Karpas-422 (cell line): ENCODE measurements around the gene RANBP3L. TPM values are rescaled to one million over a fixed set of nuclear protein-coding genes. Genes with fewer than 3 reads are reported as not detected.

ENCODE experiments used
- DNase-seq: peaks from one replicate; pipeline ENCODE4 v3.0.0-alpha.2; 2015
- H2AFZ ChIP-seq: fragments of 200-600 bp; sonication (generic); 2 replicates; pipeline ENCODE4 v1.6.1; 2014; ENCODE audit warnings: antibody characterized with exemption, low read length, mixed read lengths
- H3K27ac ChIP-seq: fragments of 200-600 bp; sonication (generic); 2 replicates; pipeline ENCODE4 v1.5.1; 2014; ENCODE audit warnings: mild to moderate bottlenecking, low read length, moderate library complexity
- H3K27me3 ChIP-seq: fragments of 200-600 bp; sonication (generic); 2 replicates; pipeline ENCODE4 v1.6.1; 2014; ENCODE audit warnings: low read length, mixed read lengths
- H3K36me3 ChIP-seq: fragments of 200-600 bp; sonication (generic); 2 replicates; pipeline ENCODE4 v1.6.1; 2014; ENCODE audit warnings: low read length, mixed read lengths; ENCODE audit not compliant: insufficient read depth
- H3K4me1 ChIP-seq: fragments of 200-600 bp; sonication (generic); 2 replicates; pipeline ENCODE4 v1.6.1; 2014; ENCODE audit warnings: mild to moderate bottlenecking, low read length, mixed read lengths
- H3K4me2 ChIP-seq: fragments of 200-600 bp; sonication (generic); 2 replicates; pipeline ENCODE4 v1.6.1; 2014; ENCODE audit warnings: low read length, low read depth, mild to moderate bottlenecking; ENCODE audit not compliant: poor library complexity, severe bottlenecking
- H3K4me3 ChIP-seq: fragments of 200-600 bp; sonication (generic); 2 replicates; pipeline ENCODE4 v1.5.1; 2014; ENCODE audit warnings: mild to moderate bottlenecking, antibody characterized with exemption, low read length, mixed read lengths
- H3K79me2 ChIP-seq: fragments of 200-600 bp; sonication (generic); 2 replicates; pipeline ENCODE4 v1.6.1; 2014; ENCODE audit warnings: mild to moderate bottlenecking, low read length, mixed read lengths
- H3K9ac ChIP-seq: fragments of 200-600 bp; sonication (generic); 2 replicates; pipeline ENCODE4 v1.6.0; 2014; ENCODE audit warnings: low read length
- H3K9me2 ChIP-seq: fragments of 200-600 bp; sonication (generic), shearing (Covaris generic); replicated peaks from 2 replicates; pipeline ENCODE4 v1.6.0; 2014; ENCODE audit warnings: mild to moderate bottlenecking, low read length, moderate library complexity; ENCODE audit not compliant: insufficient read depth
- H3K9me3 ChIP-seq: fragments of 300-700, 200-600 bp; sonication (generic); 2 replicates; pipeline ENCODE4 v1.6.1; 2014; ENCODE audit warnings: low read length, mixed read lengths
- H4K20me1 ChIP-seq: fragments of 200-600 bp; sonication (generic); 2 replicates; pipeline ENCODE4 v1.6.1; 2014; ENCODE audit warnings: mild to moderate bottlenecking, antibody characterized with exemption, low read length, low read depth; ENCODE audit not compliant: insufficient read depth
- total RNA-seq: library from RNA; depleted of rRNA; stranded (reverse); fragments of >200 nt; shearing (Covaris generic); gene quantifications from 2 replicates; pipeline ENCODE4 v1.2.3, GENCODE V29; 2014; ENCODE audit warnings: low replicate concordance

Gene RANBP3L
- total RNA-seq, 1 experiment from 2014 or later, result 0.22 TPM

DNA sequence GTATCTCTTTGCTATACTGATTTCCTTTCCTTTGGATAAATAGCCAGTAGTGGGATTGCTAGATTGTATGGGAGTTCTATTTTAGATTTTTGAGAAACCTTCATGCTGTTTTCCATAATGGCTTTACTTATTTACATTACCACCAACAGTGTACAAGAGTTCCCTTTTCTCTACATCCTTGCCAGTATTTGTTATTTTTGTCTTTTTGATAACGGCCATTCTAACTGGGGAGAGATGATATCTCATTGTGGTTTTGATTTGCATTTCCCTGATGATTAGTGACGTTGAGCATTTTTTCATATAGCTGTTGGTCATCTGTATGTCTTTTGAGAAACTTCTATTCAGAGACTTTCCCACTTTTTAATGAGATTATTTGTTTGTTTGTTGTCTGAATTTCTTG lies 85.8 kb downstream of the RANBP3L start:
- no peak overlapping the region for H2AFZ ChIP-seq
- H3K4me1 ChIP-seq, result peaks cover 32% of the 10 kb centered on the region
- H3K27ac ChIP-seq, result peak overlapping the region; percentile 76
- H4K20me1 ChIP-seq, result no peaks in the 10 kb centered on the region
- peak overlapping the region; percentile 48 for H3K4me2 ChIP-seq
- DNase-seq, result peak; percentile 65
- H3K4me3 ChIP-seq, result no peak overlapping the region
- no peaks in the 10 kb centered on the region for H3K27me3 ChIP-seq
- H3K9me3 ChIP-seq, result no peaks in the 10 kb centered on the region
- H3K9ac ChIP-seq, result no peak overlapping the region
- peaks cover 23% of the 10 kb centered on the region for H3K79me2 ChIP-seq
- peaks cover 70% of the 10 kb centered on the region for H3K36me3 ChIP-seq
- no peaks in the 10 kb centered on the region for H3K9me2 ChIP-seq

DNA sequence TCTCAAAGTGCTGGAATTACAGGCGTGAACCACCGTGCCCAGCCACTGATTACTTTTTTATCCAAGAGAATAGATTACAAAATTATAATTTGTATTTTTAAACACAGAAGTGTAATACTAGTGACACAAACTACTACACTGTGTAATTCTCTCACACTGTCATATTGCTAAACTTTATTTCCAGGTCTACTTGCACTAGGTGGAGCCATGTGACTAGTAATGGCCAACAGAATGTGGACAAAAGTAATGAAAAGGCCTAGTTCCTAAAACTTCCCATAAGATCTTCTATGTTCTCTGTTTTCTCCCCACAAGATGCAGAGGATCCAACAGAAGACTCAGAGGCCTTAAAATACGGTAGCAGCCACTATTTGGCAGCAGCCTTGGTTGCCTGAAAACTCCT lies 87.3 kb downstream of the RANBP3L start:
- peak; percentile 56 for DNase-seq
- H3K36me3 ChIP-seq, result peaks cover 65% of the 10 kb centered on the region
- peaks cover 32% of the 10 kb centered on the region for H3K4me1 ChIP-seq
- no peak overlapping the region for H3K4me3 ChIP-seq
- H3K4me2 ChIP-seq, result no peak overlapping the region
- H2AFZ ChIP-seq, result no peak overlapping the region
- no peaks in the 10 kb centered on the region for H3K27me3 ChIP-seq
- H3K79me2 ChIP-seq, result peaks cover 22% of the 10 kb centered on the region
- no peaks in the 10 kb centered on the region for H4K20me1 ChIP-seq
- no peaks in the 10 kb centered on the region for H3K9me3 ChIP-seq
- H3K9ac ChIP-seq, result no peak overlapping the region
- peak overlapping the region; percentile 76; the same call in 1 of the 2 replicates for H3K27ac ChIP-seq
- no peaks in the 10 kb centered on the region for H3K9me2 ChIP-seq

DNA sequence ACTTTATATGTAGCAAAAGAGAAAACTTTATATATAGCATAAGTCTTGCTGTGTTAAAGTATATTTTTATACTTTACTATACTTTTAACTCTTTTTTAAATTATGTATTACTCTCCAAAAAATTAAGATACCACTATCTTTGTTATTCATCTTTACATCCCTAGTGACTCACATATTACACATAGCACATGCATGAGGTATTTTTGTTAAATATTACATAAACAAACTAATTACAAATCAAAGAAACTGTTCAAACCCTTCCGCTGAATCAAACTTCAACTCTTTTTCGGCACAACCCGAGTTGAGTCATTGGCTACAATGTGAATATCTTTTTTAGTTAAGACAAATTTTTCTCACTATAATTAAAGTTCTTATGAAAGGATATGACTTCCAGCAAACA lies 92.0 kb downstream of the RANBP3L start:
- DNase-seq, result no peak
- no peak overlapping the region for H3K9ac ChIP-seq
- no peak overlapping the region for H2AFZ ChIP-seq
- no peak overlapping the region for H3K4me3 ChIP-seq
- no peaks in the 10 kb centered on the region for H3K9me2 ChIP-seq
- H3K79me2 ChIP-seq, result peaks cover 18% of the 10 kb centered on the region
- H3K36me3 ChIP-seq, result peaks cover 56% of the 10 kb centered on the region; the same call in 1 of the 2 replicates
- peaks cover 9% of the 10 kb centered on the region; the same call in 1 of the 2 replicates for H3K4me1 ChIP-seq
- no peaks in the 10 kb centered on the region for H3K9me3 ChIP-seq
- no peak overlapping the region for H3K4me2 ChIP-seq
- no peak overlapping the region for H3K27ac ChIP-seq
- no peaks in the 10 kb centered on the region for H4K20me1 ChIP-seq
- no peaks in the 10 kb centered on the region for H3K27me3 ChIP-seq

DNA sequence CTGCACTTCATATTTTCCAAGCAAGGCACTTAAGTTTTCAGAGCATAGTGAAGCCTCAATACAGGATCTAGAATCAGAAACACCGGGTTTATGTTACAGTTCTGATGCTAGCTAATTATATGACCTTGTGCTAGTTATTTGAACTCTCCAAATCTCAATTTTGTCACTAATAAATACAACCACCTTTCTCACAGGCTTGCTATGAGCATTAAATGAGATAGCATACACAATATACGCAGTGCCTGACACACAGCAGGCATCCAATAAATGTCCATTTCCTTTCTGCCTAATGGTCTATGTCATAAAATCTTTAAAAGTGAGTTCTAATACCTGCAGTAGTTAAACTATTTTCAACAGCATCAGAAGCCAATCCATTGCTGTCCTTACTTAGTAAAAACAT lies 92.9 kb downstream of the RANBP3L start:
- Histone ChIP-seq H4K20me1 (no peaks in the 10 kb centered on the region), H3K9ac (no peak overlapping the region), H3K27ac (no peak overlapping the region), H2AFZ (no peak overlapping the region), H3K9me2 (no peaks in the 10 kb centered on the region), H3K4me2 (no peak overlapping the region), H3K79me2 (peaks cover 20% of the 10 kb centered on the region), H3K4me1 (peaks cover 8% of the 10 kb centered on the region; the same call in 1 of the 2 replicates), H3K27me3 (no peaks in the 10 kb centered on the region), H3K36me3 (peaks cover 52% of the 10 kb centered on the region; the same call in 1 of the 2 replicates), H3K4me3 (no peak overlapping the region), H3K9me3 (no peaks in the 10 kb centered on the region)
- no peak for DNase-seq

DNA sequence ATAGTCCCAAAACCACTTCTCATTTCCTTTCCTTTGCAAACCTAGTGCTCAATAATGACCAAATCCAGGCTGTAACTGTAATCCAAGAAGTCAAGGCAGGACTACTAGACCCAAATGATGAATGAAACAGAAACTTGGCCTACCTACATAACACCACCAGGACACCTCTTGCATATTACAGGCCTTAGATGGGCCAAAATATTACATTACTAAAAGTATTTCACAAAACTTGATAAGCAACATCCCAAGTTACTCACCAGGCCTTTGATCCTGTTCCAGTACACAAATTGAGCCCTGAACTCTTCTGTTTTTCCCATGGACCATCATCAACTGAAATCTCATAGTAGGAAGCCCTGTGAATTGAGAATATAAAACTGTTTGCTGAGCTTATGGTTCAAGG lies 94.8 kb downstream of the RANBP3L start:
- Histone ChIP-seq H3K4me1 (peaks cover 8% of the 10 kb centered on the region; the same call in 1 of the 2 replicates), H3K9me3 (no peaks in the 10 kb centered on the region), H3K79me2 (peaks cover 20% of the 10 kb centered on the region), H3K9me2 (no peaks in the 10 kb centered on the region), H3K4me2 (no peak overlapping the region), H3K4me3 (no peak overlapping the region), H3K36me3 (peaks cover 40% of the 10 kb centered on the region; the same call in 1 of the 2 replicates), H3K27ac (no peak overlapping the region), H4K20me1 (no peaks in the 10 kb centered on the region), H2AFZ (no peak overlapping the region), H3K9ac (no peak overlapping the region), H3K27me3 (no peaks in the 10 kb centered on the region)
- DNase-seq, result no peak

DNA sequence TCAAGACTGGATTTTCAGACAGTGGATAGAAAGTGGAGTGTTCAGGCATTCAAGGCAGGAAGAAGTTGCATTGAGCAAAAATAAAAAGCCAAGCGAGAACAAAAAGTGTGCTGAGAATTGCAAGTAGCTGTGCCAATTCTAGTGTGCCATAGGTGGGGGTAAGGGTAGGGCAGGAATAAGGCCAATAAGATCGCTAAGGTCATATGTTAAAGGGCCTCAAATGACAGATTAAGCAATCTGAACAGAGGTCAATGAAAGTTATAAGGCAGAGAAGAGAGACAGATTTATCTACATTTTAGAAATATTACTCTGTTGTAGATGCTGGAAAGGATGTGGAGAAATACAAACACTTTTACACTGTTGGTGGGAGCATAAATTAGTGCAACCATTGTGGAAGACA lies 96.4 kb downstream of the RANBP3L start:
- no peaks in the 10 kb centered on the region for H3K9me3 ChIP-seq
- H3K9ac ChIP-seq, result no peak overlapping the region
- no peaks in the 10 kb centered on the region for H3K9me2 ChIP-seq
- no peak for DNase-seq
- peaks cover 20% of the 10 kb centered on the region for H3K79me2 ChIP-seq
- H3K27me3 ChIP-seq, result no peaks in the 10 kb centered on the region
- H4K20me1 ChIP-seq, result no peaks in the 10 kb centered on the region
- H3K4me1 ChIP-seq, result peaks cover 8% of the 10 kb centered on the region; the same call in 1 of the 2 replicates
- H3K36me3 ChIP-seq, result peaks cover 41% of the 10 kb centered on the region
- no peak overlapping the region for H2AFZ ChIP-seq
- no peak overlapping the region for H3K4me3 ChIP-seq
- H3K27ac ChIP-seq, result no peak overlapping the region
- no peak overlapping the region for H3K4me2 ChIP-seq

DNA sequence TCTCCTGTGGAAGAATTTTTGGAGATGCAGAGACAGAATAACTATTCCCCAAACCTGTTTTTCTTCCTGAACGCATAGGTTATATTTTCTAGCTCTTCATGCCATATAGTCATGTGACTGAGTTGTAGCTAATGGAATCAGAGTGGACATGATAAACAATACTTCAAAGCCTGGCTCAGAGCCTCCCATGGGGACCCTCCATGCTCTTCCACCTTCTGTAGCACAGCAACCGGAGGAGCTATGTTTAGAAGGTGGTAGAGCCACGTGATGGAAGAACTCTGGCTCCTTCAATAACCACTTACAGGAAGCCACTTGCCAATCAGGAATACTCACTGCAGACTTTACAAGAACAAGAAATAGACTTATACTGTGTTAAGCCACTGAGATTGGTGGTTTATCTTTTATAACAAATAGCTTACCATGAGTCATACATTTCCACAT lies 99.2 kb downstream of the RANBP3L start:
- Histone ChIP-seq H3K9me2 (no peaks in the 10 kb centered on the region), H4K20me1 (no peaks in the 10 kb centered on the region), H3K9me3 (no peaks in the 10 kb centered on the region), H3K9ac (no peak overlapping the region), H3K36me3 (peaks cover 27% of the 10 kb centered on the region), H3K27ac (no peak overlapping the region), H3K4me1 (no peaks in the 10 kb centered on the region), H3K79me2 (peaks cover 15% of the 10 kb centered on the region), H2AFZ (no peak overlapping the region), H3K4me3 (no peak overlapping the region), H3K4me2 (no peak overlapping the region), H3K27me3 (no peaks in the 10 kb centered on the region)
- DNase-seq, result no peak

DNA sequence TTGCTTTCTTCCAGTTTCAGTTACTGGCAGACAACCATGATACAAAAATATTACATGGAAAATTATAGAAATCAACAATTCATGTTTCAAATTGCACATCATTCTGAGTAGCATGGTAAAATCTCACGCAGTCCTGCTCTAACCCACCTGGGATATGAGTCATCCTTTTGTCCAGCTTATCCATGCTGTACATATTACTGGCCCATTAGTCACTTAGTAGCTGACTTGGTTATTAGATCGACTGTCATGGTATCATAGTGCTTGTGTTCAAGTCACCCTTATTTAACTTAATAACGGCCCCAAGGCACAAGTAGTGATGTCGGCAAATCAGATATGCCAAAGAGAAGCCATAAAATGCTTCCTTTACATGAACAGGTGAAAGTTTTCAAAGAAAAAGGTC lies 101.2 kb downstream of the RANBP3L start:
- H3K27me3 ChIP-seq, result no peaks in the 10 kb centered on the region
- no peak for DNase-seq
- H4K20me1 ChIP-seq, result no peaks in the 10 kb centered on the region
- H3K9ac ChIP-seq, result no peak overlapping the region
- H3K4me2 ChIP-seq, result no peak overlapping the region
- no peak overlapping the region for H3K27ac ChIP-seq
- no peak overlapping the region for H3K4me3 ChIP-seq
- no peak overlapping the region for H2AFZ ChIP-seq
- peaks cover 15% of the 10 kb centered on the region for H3K79me2 ChIP-seq
- H3K36me3 ChIP-seq, result peaks cover 36% of the 10 kb centered on the region
- no peaks in the 10 kb centered on the region for H3K9me3 ChIP-seq
- no peaks in the 10 kb centered on the region for H3K9me2 ChIP-seq
- H3K4me1 ChIP-seq, result no peaks in the 10 kb centered on the region
